ENCODE data around the gene PIWIL1.
A peak's percentile ranks its signal among the peaks of the same experiment; 100 is the strongest.

The PIWIL1 gene

DNA sequence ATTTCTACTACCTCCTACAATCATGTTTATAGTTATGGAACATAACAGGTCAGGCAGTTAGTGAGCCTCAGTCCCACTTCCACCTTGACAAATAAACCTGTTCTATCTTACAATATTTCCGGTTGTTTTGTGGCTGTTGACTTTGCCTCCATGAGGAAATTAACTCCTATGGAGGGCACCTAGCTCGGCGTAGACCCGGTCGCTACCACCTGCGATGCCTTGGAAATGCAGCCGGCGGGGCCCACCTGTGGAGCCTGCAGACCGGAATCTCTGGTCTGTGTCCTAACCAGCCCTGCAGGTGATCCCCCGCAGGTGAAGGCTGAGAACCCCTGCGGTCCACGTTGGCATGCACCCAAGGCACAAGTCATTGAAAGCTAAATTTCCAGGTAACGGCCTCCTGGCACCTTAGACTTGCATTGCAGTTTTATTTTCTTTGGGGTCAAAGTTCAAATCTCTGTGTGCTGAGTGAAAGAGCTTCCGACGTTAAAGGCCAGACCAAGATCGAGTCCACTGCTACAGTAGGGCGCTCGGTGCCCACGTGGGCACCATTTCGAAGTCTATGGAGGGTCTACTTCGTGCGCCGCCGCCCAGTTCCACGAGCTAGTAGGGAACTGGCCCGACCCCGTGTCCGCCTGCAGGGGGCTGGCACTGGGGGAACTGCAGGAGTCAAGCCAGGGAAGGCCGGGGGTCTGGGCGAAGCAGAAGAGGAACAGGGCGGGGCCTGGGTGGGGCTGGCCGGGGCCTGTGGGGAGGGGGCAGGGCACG is 782 bp upstream of the PIWIL1 start:
- peak; percentile 71 for DNase-seq (ENCODE audit: low spot score)

- DNase-seq (ENCODE audit: low spot score): no peak
Measured at GRCh38 chr12:130338794-130339601, 1.3 kb downstream of the PIWIL1 start.

DNA sequence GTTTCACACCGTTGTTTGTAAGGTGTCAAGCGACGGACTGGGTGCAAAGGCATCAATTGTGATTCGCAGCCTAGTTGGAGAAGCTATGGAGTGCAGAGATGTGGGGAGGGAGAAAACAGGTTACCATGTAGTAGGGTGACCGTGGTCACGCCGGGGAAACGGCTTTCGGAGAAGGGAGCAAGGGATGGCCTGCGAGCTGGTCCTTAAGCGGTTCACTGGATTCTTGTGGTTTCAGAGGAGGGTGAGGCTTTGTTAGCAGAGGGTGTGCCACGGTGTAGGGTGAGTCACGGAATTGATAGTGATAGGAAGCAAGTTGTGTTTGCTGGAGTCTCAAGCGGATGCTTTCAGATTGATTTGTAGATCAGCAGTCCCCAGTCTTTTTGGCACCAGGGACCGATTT is 2.3 kb downstream of the PIWIL1 start:
- peak; percentile 97 for DNase-seq (ENCODE audit: low spot score)

DNA sequence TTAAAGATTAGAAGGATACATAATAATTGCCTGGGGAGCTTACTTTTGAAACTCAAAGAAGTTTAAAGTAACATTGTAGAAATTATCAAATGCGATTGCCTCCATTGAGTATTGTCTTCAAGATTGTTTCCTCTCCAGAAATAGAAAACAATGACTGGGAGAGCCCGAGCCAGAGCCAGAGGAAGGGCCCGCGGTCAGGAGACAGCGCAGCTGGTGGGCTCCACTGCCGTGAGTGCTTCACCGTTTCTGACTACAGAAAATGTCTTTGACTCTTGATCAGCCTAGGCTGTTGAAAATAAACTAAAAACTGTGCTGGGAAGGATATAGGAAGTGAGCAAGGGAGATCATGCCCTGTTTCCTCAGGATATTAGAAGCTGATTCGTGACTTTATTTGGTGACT is 4.8 kb downstream of the PIWIL1 start:
- DNase-seq (ENCODE audit: low spot score): no peak

GRCh38 chr12:130342842-130343241 is 5.2 kb downstream of the PIWIL1 start:
- DNase-seq (ENCODE audit: low spot score): no peak

GRCh38 chr12:130344529-130344928 is 6.8 kb downstream of the PIWIL1 start:
- no peak for DNase-seq (ENCODE audit: low spot score)

DNA sequence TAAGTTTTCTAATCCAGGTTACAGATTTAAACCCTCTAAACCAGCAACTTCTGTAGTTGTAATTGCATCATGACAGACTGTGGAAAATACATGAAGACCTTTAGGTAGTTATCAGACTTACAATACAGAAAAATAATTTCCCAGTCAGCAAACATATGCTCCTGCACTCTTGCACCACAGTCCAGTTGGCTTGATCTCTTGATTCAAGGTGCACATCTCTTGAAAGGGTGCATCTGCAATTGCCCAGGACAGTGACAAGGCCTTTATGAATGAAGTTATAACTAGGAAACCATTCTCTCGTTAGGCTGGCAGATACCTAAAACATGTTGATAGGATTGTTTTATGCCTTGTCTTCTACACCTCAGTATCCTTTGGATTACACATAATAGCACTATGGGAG is 7.6 kb downstream of the PIWIL1 start:
- DNase-seq (ENCODE audit: low spot score): no peak

DNA sequence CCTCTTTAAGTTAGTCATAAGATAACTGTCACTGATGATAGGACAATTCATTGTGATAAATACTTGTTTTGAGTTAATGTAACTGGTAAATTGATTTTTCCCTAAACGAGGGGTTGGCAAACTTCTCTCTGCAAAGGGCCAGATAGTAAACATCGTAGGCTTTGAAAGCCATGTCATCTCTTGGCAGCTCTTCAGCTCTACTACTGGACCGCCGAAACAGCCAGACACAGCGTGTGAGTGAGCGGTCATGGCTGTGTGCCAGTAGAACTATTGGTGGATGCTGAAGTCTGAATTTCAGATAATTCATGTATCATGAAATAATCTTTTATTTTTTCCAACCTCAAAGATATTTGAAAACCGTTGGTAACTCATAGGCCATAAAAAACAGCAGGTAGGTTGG is 9.9 kb downstream of the PIWIL1 start:
- DNase-seq (ENCODE audit: low spot score): no peak

DNA sequence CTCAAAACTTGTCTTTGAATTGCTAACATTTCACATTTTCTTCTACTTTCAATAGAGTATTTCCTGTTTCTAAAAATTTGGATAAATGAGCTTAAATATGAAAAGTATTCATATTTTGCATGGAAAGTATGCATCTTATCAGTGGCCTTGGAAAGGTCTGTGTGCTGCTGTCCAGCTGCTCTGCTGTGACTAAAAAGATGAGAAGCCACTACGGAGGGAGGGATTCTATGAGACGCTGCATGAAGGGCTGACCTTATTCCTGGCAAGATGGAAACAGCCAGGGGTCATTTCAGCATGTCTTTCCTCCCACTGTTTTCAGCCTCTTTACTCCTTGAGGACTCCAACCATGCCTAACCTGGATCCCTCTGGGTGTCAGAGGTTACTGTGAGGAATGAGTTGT is 13.0 kb downstream of the PIWIL1 start:
- DNase-seq (ENCODE audit: low spot score): no peak

GRCh38 chr12:130351326-130351725 is 13.6 kb downstream of the PIWIL1 start:
- peak; percentile 65 for DNase-seq (ENCODE audit: low spot score)

GRCh38 chr12:130353081-130353480 is 15.4 kb downstream of the PIWIL1 start:
- no peak for DNase-seq (ENCODE audit: low spot score)

DNA sequence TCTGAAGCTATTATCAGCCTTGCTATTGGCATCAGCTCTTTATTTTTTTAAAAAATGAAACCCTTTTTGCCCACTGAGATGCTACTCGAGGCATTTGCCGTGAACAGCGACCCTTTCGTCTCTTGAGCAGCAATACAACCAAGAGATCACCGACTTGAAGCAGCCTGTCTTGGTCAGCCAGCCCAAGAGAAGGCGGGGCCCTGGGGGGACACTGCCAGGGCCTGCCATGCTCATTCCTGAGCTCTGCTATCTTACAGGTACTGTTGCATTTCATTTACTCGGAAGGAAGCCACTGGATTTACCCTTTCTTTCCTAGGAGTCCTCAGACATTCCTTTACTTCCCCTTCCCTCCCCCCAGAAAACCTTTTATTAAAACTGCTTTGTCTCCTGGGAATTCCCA is 16.7 kb downstream of the PIWIL1 start:
- no peak for DNase-seq (ENCODE audit: low spot score)

GRCh38 chr12:130356222-130356621 is 18.5 kb downstream of the PIWIL1 start:
- DNase-seq (ENCODE audit: low spot score): no peak

GRCh38 chr12:130357241-130357640 is 19.6 kb downstream of the PIWIL1 start:
- no peak for DNase-seq (ENCODE audit: low spot score)

GRCh38 chr12:130357729-130358330 is 20.1 kb downstream of the PIWIL1 start:
- DNase-seq (ENCODE audit: low spot score): no peak

GRCh38 chr12:130362060-130362459 is 24.4 kb downstream of the PIWIL1 start:
- DNase-seq (ENCODE audit: low spot score): no peak

GRCh38 chr12:130364578-130364977 is 26.9 kb downstream of the PIWIL1 start:
- DNase-seq (ENCODE audit: low spot score): peak; percentile 44

DNA sequence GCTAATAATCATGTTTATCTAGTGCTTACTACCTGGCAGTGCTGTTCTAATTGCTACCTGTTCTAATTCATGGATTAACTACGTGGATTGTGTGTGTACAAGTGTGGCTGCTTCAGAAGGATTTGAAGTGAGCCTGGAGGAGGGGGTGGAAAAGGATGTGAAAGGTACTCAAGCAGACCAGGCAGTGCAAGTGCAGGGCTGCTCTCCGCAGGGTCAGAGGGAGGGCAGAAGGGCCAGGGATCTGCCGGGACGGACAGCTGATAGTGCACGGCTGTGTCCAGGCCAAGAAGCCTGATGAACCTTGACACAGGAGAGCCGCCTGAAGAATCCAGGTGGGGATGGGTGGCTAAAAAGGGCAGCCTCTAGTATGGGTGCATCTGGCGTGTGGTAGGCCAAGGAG is 28.5 kb downstream of the PIWIL1 start:
- no peak for DNase-seq (ENCODE audit: low spot score)

DNA sequence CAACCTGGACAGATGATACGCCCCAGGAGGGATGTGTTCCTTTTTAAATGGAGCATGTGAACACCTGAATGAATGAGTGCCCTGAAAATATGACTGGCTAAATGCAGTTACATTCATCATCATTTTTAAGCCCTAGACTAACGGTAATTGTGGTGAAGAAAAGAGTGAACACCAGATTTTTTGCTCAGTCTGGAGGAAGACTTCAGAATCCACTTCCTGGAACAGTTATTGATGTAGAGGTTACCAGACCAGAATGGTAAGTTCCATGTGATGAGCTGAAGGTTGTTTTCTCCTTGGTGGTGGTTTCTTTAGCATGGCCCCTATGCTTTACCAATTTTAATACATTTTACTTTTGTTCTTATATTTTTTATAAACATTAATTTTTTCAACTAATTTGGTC is 29.3 kb downstream of the PIWIL1 start:
- no peak for DNase-seq (ENCODE audit: low spot score)

DNA sequence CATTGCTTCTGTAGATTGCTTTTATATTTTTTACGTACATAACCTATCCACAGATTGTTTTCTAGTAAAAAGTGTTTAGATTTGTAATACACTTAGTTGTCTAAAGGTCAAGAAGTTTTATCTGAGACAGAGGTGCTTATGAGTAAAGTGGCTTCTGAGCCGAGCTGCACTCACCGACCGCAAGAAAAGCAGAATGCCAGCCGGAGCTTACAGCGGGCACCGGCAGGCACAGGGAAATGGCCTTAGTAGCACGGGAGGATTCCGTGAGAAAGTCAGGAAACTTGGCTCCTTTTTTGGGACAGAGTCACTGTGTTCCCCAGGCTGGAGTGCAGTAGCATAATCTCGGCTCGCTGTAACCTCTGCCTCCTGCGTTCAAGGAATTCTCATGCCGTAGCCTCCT is 29.8 kb downstream of the PIWIL1 start:
- DNase-seq (ENCODE audit: low spot score): no peak

DNA sequence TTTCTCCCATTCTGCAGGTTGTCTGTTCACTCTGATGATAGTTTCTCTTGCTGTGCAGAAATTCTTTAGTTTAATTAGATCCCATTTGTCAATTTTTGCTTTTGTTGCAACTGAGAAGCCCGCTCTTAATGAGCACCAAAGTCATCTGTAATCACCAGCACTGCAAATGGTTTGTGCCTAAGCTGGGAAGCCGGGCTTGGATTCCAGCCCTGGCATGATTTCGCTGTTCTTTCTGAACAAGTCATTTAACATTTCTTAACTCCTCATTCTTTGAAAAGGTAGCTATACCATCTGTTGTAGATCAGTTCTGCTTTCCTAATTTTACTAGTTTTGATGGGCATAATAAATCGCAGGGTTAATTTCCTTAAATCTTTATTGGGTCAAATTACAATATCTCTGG is 32.1 kb downstream of the PIWIL1 start:
- DNase-seq (ENCODE audit: low spot score): no peak

DNA sequence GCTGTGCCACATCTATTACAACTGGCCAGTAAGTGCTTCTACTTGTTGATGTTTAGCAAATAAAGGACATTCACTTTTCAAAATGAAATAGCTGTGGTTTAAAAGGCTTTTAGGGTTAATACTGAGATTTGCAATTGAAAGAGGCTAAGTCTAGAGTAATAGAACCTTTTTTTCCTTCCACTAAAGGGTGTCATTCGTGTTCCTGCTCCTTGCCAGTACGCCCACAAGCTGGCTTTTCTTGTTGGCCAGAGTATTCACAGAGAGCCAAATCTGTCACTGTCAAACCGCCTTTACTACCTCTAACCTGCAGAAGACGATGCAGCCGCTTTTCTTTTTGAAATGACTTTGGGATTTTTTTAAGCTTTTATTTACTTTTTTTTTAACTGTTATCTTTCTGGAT is 33.6 kb downstream of the PIWIL1 start:
- DNase-seq (ENCODE audit: low spot score): no peak

DNA sequence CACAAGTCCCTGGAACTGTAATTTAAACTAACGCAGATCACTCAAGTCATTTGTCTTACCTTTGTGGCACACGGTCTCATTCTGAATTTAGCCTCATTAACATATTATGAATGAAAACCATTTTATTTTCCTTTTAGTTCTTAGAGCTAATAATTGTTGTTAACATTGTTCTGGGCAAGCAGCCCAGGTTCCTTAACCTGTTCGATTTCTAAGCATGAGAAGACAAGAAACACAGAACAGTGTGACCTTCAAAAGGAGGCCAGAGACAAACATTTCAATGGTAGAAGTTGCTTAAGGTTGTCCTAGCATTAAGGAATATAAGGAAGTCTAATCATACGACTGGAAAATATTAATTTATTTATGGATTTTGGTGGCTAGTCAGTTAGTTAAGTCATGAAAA is 35.2 kb downstream of the PIWIL1 start:
- no peak for DNase-seq (ENCODE audit: low spot score)
